Measurements from ENCODE around the gene PGAP6.
"Not testable (repeated sequence)": the region's sequence is repeated elsewhere in the genome, so short reads cannot be mapped to it uniquely, and the experiment has no call there.

Gene PGAP6

GRCh38 chr16:379961-380761, 1.6 kb downstream of the PGAP6 start:
- H3K4me2 ChIP-seq (ENCODE audit: insufficient read depth, low read length), result peak overlapping the region; percentile 76
- peak overlapping the region; percentile 74; the same call in 1 of the 2 replicates for H3K9ac ChIP-seq (ENCODE audit: low read depth, low read length)
- no peak for DNase-seq
- no peak overlapping the region for H2AFZ ChIP-seq (ENCODE audit: low read depth, low read length)
- H3K4me1 ChIP-seq (ENCODE audit: insufficient read depth, low read length), result peaks cover 36% of the 10 kb centered on the region
- H3K27me3 ChIP-seq (ENCODE audit: insufficient read depth, low read length, poor library complexity), result no peaks in the 10 kb centered on the region
- peaks cover 29% of the 10 kb centered on the region for H3K36me3 ChIP-seq (ENCODE audit: insufficient read depth, low read length)
- no peaks in the 10 kb centered on the region for H3K9me3 ChIP-seq (ENCODE audit: insufficient read depth, low read length, severe bottlenecking)
- ATAC-seq (ENCODE audit: insufficient read depth, low read depth), result no peak
- peaks cover 36% of the 10 kb centered on the region for H3K79me2 ChIP-seq (ENCODE audit: insufficient read depth, low read length)
- H3K4me3 ChIP-seq (ENCODE audit: low read depth in 1 of 2, low read length in 2 of 2), result peak overlapping the region in 1 of 2 experiments; percentile 84; a peak in 2 of 4 replicates
- H4K20me1 ChIP-seq (ENCODE audit: insufficient read depth, low read length), result peaks cover 23% of the 10 kb centered on the region
- H3K27ac ChIP-seq (ENCODE audit: low read length), result 0 out of 2 replicates have a peak overlapping the region, but pooled peaks have one; percentile 8
- TF ChIP-seq CTCF (IDR thresholded peaks at IDR 0.05; ENCODE audit: borderline replicate concordance, extremely low read depth, low read length, poor library complexity, severe bottlenecking), result no peak
- TF ChIP-seq EZH2 (IDR thresholded peaks at IDR 0.05; ENCODE audit: borderline replicate concordance, low read depth, low read length, severe bottlenecking), result no peak

- H3K27me3 ChIP-seq (ENCODE audit: insufficient read depth, low read length, poor library complexity), result no peaks in the 10 kb centered on the region
- H3K4me2 ChIP-seq (ENCODE audit: insufficient read depth, low read length), result peak overlapping the region; percentile 76; the same call in 1 of the 2 replicates
- no peak for TF ChIP-seq CTCF (IDR thresholded peaks at IDR 0.05; ENCODE audit: borderline replicate concordance, extremely low read depth, low read length, poor library complexity, severe bottlenecking)
- H4K20me1 ChIP-seq (ENCODE audit: insufficient read depth, low read length), result peaks cover 23% of the 10 kb centered on the region
- DNase-seq, result no peak
- H3K4me1 ChIP-seq (ENCODE audit: insufficient read depth, low read length), result peaks cover 36% of the 10 kb centered on the region
- no peaks in the 10 kb centered on the region for H3K9me3 ChIP-seq (ENCODE audit: insufficient read depth, low read length, severe bottlenecking)
- no peak for ATAC-seq (ENCODE audit: insufficient read depth, low read depth)
- no peak overlapping the region for H2AFZ ChIP-seq (ENCODE audit: low read depth, low read length)
- peaks cover 37% of the 10 kb centered on the region for H3K36me3 ChIP-seq (ENCODE audit: insufficient read depth, low read length)
- H3K79me2 ChIP-seq (ENCODE audit: insufficient read depth, low read length), result peaks cover 36% of the 10 kb centered on the region
- no peak overlapping the region for H3K4me3 ChIP-seq (ENCODE audit: low read depth in 1 of 2, low read length in 2 of 2)
- H3K27ac ChIP-seq (ENCODE audit: low read length), result 0 out of 2 replicates have a peak overlapping the region, but pooled peaks have one; percentile 8
- H3K9ac ChIP-seq (ENCODE audit: low read depth, low read length), result peak overlapping the region; percentile 17; the same call in 1 of the 2 replicates
Observed at GRCh38 chr16:379183-379960, 2.4 kb downstream of the PGAP6 start.

GRCh38 chr16:378821-379182, 3.0 kb downstream of the PGAP6 start:
- TF ChIP-seq EZH2 (IDR thresholded peaks at IDR 0.05; ENCODE audit: borderline replicate concordance, low read depth, low read length, severe bottlenecking) (no peak), CTCF (IDR thresholded peaks at IDR 0.05; ENCODE audit: borderline replicate concordance, extremely low read depth, low read length, poor library complexity, severe bottlenecking) (no peak)
- peaks cover 43% of the 10 kb centered on the region for H3K36me3 ChIP-seq (ENCODE audit: insufficient read depth, low read length)
- no peak overlapping the region for H3K9ac ChIP-seq (ENCODE audit: low read depth, low read length)
- H3K4me2 ChIP-seq (ENCODE audit: insufficient read depth, low read length), result 0 out of 2 replicates have a peak overlapping the region, but pooled peaks have one; percentile 76
- H3K4me3 ChIP-seq (ENCODE audit: low read depth in 1 of 2, low read length in 2 of 2), result no peak overlapping the region
- H3K4me1 ChIP-seq (ENCODE audit: insufficient read depth, low read length), result peaks cover 36% of the 10 kb centered on the region
- H3K27ac ChIP-seq (ENCODE audit: low read length), result no peak overlapping the region
- H2AFZ ChIP-seq (ENCODE audit: low read depth, low read length), result no peak overlapping the region
- no peaks in the 10 kb centered on the region for H3K9me3 ChIP-seq (ENCODE audit: insufficient read depth, low read length, severe bottlenecking)
- ATAC-seq (ENCODE audit: insufficient read depth, low read depth) (no peak), DNase-seq (no peak)
- peaks cover 36% of the 10 kb centered on the region for H3K79me2 ChIP-seq (ENCODE audit: insufficient read depth, low read length)
- H4K20me1 ChIP-seq (ENCODE audit: insufficient read depth, low read length), result peaks cover 23% of the 10 kb centered on the region
- no peaks in the 10 kb centered on the region for H3K27me3 ChIP-seq (ENCODE audit: insufficient read depth, low read length, poor library complexity)

GRCh38 chr16:378113-378820, 3.5 kb downstream of the PGAP6 start:
- H3K36me3 ChIP-seq (ENCODE audit: insufficient read depth, low read length), result peaks cover 48% of the 10 kb centered on the region
- H3K4me1 ChIP-seq (ENCODE audit: insufficient read depth, low read length), result peaks cover 33% of the 10 kb centered on the region
- H3K27ac ChIP-seq (ENCODE audit: low read length); H3K9ac ChIP-seq (ENCODE audit: low read depth, low read length); H3K27me3 ChIP-seq (ENCODE audit: insufficient read depth, low read length, poor library complexity); H3K4me2 ChIP-seq (ENCODE audit: insufficient read depth, low read length); H3K4me3 ChIP-seq (ENCODE audit: low read depth in 1 of 2, low read length in 2 of 2); H3K9me3 ChIP-seq (ENCODE audit: insufficient read depth, low read length, severe bottlenecking); ATAC-seq (ENCODE audit: insufficient read depth, low read depth); H2AFZ ChIP-seq (ENCODE audit: low read depth, low read length); DNase-seq: not testable (repeated sequence)
- peaks cover 23% of the 10 kb centered on the region for H4K20me1 ChIP-seq (ENCODE audit: insufficient read depth, low read length)
- H3K79me2 ChIP-seq (ENCODE audit: insufficient read depth, low read length), result peaks cover 36% of the 10 kb centered on the region

Measured in DND-41 (cell line).